Fibroblast of lung (primary cell): ENCODE results near the gene ABCA9.

Experiments
- EZH2 ChIP-seq: IDR thresholded peaks from 2 replicates; pipeline ENCODE4 v1.5.1; 2012; ENCODE audit warnings: low read length, control low read depth, mild to moderate bottlenecking; ENCODE audit errors: missing control alignments
- TF ChIP-seq, protein P1 (sequence below), 2 donors: IDR thresholded peaks in 1 of 2; conservative IDR thresholded peaks in 1 of 2; 1 replicate in 1 of 2; 2 replicates in 1 of 2; pipeline ENCODE4 v1.5.1; 2011 to 2012; ENCODE audit warnings: low read length in 2 of 2, control low read depth in 1 of 2, inconsistent platforms in 1 of 2, low read depth in 1 of 2, mild to moderate bottlenecking in 1 of 2

DNA sequence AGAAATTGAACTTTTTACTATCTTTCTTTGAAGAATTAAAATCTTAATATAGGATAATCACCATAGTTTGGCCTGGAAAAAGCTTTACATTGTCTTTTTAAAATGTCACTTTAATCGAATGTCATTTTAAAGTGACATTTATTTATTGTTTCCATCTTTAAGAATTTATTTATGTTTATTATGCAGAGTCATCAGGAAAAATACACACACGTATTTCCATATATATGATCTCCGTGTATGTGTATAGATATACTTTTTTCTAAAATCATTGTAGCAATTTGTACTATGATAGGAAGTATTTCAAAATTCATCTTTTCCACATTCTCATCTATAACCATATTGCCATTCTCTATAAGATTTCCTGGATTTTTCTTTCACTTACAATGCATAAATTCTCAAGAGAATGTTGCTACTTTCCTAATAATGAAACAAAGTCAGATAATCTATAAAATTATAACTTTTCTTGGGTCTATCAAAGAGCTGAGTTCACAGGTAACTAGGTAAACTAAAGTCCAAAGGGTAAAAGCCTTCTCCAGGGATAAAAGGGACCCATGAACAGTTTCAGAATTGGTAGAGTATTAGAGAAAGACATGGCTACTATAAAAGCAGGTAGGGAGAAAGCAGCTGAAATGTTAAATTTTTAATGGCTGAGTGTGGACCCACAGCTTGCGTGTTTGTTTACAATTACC is 117.5 kb downstream of the ABCA9 start:
- TF ChIP-seq, protein P1, sequence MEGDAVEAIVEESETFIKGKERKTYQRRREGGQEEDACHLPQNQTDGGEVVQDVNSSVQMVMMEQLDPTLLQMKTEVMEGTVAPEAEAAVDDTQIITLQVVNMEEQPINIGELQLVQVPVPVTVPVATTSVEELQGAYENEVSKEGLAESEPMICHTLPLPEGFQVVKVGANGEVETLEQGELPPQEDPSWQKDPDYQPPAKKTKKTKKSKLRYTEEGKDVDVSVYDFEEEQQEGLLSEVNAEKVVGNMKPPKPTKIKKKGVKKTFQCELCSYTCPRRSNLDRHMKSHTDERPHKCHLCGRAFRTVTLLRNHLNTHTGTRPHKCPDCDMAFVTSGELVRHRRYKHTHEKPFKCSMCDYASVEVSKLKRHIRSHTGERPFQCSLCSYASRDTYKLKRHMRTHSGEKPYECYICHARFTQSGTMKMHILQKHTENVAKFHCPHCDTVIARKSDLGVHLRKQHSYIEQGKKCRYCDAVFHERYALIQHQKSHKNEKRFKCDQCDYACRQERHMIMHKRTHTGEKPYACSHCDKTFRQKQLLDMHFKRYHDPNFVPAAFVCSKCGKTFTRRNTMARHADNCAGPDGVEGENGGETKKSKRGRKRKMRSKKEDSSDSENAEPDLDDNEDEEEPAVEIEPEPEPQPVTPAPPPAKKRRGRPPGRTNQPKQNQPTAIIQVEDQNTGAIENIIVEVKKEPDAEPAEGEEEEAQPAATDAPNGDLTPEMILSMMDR (conservative IDR thresholded peaks at IDR 0.05 in 1 of 2, IDR thresholded peaks at IDR 0.05 in 1 of 2; ENCODE audit: low read depth in 1 of 2, low read length in 2 of 2), result no peak
- TF ChIP-seq EZH2, result no peak
